ENCODE measurements around the gene BTBD6.

Gene BTBD6

DNA sequence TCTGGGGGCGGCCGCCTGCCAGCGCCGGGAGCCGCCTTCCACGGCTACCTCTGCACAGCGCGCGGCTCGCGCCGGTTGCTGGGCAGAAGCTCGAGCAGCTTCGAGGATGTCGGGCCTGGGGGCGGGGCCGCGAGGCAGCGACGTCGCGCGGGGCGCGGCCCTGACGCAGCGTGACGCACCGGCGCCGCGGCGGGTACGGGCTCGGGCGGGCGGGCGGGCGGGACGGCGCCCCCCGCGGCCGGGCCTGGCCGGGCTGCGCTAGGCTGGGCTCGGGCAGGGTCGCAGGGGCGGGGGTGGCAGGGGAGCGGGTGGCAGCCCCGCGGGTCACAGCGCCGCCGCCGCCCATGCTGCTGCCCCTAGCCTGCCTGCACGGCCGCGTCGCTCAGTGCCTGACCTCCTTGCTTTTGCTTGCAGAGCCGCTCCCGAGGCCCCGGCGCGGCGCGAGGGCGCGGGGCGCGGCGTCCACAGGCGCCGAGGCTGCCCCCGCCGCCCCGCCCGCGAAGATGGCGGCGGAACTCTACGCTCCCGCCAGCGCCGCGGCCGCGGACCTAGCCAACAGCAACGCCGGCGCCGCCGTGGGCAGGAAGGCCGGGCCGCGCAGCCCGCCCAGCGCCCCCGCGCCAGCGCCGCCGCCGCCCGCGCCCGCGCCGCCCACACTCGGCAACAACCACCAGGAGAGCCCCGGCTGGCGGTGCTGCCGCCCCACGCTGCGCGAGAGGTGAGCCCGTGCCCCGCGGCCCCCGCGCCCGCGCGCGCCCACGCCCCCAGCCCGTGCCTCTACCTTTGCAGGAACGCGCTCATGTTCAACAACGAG, at the start of gene BTBD6:
BTBD6 (plus strand) TSS at position 166 of the 814 bp plus-strand sequence; CDS start at position 345, 179 bp downstream.
- peak; percentile 93 for DNase-seq

DNA sequence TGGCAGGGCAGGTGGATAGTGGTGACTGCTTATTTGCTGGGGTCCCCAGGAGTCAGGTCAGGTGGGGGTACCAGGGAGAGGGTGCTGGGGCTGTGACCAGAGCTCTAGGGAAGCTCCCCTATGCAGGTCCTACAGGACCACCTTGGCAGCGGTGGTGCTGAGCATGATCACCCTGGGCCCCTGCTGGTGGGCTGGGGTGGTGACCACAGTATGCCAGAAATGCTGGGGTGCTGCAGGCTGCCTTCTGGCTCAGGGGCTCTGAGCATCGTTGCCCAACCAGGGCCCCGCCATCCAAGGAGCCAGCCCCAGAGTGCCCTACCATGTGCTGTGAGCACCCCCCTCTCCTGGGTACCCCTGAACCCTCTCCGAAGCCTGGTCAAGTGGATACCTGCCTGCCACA, 49.7 kb upstream of the BTBD6 start:
- DNase-seq = no peak

DNA sequence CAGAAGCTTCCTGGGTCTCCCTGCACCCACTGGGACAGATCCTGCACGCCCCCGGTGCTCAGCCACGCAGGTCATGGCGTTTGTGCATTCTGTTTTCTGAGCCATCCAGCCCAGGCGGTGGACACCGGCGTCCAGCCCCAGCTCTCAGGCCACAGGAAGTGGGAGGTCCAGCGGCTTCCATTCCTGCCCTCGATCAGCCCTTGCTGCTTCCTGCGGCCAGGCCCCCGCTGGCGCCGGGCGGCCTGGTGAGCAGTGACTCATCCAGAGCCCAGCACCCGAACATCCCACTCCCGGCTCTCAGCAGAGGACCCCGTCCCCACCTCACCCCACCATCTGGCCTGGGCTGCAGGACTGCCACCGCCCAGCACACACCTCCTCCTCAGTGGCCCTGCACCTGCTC, 49.2 kb upstream of the BTBD6 start:
- no peak for DNase-seq

DNA sequence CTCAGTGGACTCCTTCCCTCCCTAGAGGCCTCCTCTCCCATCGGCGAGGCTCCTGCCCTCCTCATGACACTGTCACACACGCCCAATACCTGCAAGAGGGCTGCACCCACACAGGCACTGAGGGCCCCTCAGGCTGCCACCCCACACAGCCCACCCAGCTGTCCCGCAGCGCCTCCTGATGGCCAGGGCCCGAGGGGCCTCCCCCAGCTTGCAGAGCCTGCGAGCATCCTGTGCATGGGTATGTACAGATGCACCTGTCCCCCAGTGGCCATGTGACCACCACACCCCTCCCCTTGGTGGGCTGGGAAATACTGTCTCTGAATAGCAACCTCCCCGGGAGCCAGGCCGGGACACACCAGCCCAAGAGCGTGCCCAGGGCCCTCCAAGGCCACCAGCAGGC, 48.3 kb upstream of the BTBD6 start:
- no peak for DNase-seq

DNA sequence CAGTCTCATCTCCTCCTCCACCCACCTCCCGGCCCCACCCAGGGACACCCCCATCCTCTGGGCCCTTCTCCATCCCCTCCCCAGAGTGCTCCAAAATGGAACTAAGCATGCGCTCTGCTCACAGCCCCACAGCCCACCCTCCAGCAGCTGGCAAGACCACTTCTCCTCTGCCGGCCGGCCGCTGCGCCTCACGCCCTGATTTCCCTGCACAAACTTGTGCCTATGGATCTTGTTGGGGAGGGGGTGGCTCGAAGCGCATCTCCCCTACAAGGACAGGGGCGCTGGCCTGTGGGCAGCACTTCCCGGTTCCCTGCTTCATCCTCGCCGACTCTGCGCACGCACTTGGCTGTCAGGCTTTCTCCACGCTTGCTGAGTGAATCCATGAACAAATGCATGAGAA, 47.7 kb upstream of the BTBD6 start:
- no peak for DNase-seq

DNA sequence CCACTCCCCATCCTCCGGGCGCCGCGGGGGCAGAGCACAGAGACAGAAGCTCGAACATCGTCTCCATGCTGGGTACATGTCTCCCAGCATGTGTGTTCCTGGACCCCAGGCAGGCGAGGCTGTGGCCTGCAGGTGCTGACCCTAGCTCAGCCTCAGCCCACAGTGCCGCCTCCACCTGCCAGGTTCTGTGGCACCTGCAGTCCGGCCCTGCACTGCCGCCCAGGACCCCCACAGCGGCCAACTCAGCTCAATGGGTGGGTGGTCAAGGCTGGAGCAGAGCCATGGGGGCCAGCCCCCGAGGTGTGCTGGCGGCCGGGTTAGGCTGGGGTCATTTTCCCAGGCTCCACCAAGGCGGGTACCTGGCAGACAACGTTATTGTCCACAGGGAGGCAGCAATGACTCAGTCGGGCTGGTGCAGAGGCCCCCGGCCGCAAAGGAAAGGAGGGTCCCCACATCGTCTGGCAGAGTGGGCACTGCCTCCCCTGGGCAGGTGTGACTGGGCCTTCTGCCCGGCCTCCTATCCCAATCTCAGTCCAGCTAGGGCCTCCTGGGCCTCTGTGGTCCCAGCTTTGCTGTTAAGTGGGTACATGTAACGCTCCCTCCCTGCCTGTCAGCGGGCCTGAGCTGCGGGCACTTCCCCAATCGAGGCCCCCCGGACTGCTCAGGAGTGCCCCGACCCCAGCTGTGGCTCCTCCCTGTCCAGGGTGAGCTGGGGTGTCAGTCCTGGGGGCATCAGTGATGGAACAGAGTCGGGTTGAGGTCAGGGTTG, 47.0 kb upstream of the BTBD6 start:
- no peak for DNase-seq

DNA sequence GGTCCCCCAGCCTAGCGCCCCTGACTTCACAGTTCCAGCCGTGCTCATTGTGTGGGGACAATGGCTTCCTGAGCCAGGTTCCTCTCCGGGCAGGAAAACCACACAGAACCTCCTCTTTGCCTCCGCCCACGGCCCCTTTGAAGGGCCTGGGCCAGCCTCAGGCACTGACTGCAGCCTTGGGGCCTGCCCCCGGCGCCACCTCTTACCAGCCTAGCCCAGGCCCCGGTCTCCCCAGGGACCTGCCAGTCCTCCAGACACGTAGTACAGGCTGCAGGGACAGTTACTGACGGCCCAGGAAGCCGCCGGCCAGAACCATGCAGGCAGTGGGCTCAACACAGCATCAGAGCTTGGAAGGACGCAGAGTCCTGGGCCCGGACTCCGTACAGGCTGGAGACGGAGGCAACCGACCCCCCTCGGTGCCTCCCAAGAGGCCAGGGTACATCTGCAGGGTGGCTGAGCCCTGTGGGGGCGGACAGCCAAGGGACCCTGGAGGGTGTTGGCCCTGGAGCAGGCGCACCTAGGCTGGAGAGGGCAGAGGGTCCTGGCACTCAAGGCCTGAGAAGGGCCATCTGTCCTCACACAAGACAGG, 46.3 kb upstream of the BTBD6 start:
- no peak for DNase-seq

DNA sequence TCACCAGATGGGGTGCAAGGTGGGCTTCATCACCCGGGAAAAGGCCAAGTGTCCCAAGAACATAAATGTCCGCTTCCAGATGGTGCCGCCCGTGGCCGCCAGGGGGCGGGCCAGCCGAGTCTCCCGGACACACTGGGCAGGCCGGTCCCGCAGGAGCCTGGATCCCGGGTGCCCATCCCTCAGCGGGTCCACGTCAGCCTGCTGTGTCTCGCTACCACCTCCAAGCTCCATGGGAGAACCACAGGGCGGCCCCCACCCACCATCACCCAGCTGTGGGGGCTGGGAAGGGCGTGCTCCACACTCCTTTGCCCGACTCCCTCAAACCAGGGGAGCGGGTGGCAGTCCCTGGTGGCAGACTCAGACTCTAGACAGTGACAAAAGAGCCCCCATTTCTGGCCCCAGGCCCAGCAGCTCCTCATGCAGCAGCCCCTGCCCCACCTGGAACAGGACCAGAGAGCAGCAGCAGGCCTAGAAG, 45.2 kb upstream of the BTBD6 start:
- DNase-seq = peak; percentile 73

DNA sequence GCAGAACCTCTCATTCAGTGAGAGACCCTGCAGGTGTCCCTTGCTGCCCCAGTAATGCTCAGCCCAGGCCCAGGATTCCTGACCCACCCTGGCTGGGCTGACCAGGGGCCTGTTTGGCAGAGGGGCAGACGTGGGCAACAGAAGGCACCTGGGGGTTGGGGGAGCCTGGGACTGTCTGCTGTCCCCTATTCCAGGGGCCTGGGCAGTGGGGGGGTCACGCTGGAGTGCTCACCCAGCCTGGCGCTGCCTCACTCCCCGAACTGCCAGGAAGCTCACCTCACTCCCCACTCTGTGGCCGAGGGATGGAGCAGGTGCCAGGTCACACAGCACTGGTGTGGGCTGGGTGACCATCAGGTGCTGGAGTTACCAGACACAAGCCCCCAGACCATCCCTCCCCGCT, 44.6 kb upstream of the BTBD6 start:
- DNase-seq = no peak

DNA sequence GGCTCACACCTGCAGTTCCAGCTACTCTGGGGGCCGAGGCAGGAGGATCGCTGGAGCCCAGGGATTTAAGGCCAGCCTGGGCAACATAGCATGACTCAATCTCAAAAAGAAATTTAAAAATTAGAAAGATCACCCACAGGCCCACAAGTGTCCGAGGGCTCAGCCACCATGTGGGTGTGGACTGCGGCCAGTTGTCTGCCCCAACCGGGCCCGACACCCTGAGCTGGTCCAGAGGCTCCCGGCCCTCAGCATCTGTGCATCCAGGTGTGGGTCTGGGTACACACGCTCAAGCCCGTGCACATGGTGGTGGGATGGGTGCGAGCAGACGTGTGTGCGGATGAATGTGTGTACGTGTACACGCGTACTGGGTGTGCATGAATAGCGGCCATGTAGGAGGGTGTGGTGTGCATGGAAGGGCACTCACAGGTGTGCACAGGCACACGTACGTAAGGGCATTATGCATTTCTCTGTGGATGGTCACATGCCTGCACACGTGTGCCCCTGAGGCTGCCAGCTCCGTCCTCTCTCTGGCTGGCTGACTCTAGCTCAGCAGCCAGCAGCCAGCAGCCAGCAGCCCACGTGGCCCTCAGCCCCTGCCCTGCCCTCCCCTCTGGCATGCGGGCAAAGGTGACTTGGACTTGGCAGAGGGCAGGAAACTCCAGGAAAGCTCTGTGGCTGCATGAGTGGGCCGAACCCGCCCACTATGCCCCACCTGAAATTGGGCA, 44.0 kb upstream of the BTBD6 start:
- DNase-seq = no peak

DNA sequence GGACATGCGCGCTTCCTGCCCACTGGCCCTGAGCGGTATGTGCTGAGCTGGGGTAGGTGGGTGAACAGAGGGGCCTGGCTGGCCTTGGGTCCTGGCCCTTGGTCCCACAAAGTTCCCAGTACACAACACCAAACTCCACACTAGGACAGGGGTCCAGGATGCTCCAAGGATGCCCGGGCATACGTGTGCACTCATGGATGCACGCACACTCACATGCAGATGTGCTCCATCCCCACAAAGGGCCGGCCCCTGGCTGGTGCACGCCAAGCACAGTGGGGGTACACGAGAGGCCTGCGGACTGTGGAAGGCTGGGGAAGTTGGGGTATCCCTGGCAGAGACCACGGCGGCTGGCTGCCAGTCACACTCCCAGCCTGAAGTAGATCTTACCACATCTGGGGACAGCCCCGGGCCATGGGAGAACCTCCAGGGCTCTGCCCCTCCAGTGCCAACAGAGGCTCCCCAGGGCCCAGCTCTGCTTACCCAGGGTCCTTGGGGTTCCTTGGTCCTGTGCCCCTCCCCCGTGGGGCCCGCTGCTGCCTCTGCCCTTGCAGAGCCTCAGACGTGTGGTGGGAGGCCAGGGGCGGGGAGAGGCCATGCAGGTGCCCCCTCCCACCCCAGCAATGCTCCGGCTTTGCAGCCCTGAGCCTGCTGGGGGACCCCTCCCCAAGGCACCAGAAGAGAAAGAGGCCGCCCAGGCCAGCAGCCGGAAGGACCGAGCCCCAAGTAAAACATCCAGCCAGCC, 43.2 kb upstream of the BTBD6 start:
- DNase-seq = no peak

DNA sequence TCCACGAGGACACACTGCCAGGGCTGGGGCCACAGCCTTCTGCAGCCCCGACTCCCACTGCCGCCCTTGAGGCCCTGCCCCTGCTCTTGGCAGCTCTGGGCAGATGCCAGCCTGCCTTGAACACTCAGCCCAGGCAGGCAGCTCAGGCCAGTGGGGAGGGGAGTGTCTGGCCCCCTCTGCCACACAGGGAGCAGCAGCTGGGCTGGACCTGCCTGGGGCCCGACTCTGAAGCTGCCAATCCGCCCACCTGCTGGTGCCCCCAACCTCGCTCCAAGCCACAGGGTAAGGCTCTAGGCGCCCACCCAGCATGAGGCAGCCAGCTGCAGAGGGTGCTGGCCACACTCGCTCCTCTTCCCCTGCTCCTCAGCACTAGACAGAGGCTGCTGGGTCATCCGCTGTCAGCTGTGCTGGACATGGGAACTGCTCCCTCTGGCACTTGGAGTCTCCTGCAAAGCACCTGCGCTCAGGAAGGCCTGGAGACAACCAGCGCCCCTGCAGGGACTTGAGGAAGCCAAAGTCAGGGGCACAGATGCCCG, 42.6 kb upstream of the BTBD6 start:
- DNase-seq = no peak

DNA sequence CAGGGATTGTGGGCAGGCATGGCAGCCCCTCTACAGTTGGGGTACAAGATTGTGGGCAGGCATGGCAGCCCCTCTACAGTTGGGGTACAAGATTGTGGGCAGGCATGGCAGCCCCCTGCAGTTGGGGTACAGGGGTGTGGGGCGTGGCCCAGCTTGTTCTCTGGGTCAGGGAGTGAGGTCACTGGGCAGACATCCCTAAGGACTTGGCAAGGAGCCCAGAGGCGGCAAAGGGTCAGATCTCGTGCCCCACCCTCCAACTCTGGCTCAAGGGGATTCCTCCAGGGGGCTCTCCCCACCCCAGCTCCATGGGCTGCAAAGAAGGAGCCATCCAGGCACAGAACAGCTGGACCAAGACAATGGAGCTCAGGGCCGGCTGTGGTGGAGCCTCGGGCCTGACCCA, 41.5 kb upstream of the BTBD6 start:
- DNase-seq = no peak

DNA sequence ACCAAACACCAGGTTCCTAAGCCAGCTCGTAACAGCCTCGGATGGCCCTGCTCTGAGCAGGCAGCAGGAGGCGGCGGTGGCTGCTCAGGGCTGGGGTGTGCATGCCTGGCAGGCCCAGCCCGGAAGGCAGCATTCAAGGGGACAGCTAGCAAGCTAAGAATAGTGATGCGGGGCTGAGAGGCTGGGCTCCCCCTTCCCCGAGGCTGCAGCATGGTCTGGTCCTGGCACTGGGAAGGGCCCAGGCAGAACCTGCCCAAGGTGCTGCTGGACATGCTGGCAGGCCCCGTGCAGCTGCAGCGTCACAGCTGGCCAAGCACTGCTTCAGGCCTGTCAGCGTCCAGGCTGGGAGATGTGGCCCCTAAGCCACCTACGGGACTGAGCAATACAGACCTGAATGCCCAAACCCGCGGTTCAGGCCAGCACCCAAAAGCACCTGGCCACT, 40.9 kb upstream of the BTBD6 start:
- no peak for DNase-seq

DNA sequence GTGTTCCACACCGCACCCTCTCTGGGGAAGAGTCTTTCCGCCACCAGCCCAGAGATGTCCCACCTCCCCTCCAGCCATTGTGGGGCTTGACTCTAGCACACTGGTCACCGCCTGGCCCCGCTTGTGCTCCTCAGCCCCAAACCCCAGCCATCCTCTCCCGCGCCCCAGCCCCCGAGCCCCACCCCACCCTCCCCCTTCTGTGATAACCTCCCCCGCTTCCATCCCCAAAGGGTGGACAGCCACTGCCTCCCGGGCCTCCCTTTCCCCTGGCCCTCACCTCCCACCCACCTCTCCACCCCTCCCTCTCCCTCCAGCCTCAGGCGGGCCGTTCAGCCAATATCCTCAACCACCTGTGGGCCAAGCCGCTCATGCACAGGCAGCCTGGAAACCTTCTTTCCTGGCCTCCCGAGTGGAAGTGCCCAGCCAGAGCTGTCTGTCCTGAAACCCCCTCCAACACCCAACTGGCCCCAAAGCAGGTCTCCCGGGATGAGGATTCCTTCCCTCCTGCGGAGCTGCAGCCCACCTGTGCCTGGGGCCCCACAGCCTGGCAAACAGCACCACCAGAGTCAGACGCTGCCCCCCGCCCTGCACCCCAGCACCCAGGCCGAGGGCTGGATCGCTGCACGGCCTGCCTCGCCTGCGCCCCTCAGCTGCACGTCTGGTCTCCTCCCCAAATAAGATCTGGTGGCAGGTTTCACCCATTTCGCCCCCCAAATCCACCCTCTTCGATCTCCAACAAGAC, 40.2 kb upstream of the BTBD6 start:
- no peak for DNase-seq

DNA sequence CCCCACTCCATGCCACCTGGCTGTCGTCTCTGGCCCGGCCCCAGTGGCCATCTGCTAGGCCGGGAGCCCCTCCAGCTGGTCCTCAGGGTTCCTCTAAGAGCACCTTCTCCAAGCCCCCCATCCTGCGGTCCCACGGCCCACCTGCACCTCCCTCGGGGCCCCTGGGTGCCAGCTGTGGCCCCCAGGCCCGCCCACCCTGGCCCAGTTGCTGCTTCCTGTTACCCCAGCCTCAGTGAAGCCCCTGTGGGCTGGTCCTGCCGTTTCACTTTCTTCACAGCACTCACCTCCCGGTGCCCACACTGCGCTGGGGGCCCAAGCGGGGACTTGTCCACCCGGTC, 39.6 kb upstream of the BTBD6 start:
- no peak for DNase-seq

DNA sequence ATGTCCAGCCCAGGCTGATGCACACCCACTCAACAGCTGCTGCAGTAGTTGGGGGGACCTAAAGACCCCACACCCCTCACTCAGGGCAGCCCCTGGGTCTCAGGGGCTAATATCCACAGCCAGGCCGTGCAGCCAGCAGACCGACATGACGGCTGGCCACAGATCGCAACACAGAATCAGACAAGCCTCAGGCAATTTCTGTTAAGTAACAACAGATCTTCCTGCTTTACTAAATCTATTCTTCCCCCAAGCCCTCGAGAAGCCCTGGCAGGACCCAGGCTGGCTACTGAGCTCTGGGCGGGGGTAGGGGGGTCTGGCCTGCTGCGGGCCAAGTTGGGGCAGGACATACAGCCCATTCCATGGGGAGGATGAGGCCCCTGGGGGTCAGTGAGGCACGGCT, 39.2 kb upstream of the BTBD6 start:
- no peak for DNase-seq

DNA sequence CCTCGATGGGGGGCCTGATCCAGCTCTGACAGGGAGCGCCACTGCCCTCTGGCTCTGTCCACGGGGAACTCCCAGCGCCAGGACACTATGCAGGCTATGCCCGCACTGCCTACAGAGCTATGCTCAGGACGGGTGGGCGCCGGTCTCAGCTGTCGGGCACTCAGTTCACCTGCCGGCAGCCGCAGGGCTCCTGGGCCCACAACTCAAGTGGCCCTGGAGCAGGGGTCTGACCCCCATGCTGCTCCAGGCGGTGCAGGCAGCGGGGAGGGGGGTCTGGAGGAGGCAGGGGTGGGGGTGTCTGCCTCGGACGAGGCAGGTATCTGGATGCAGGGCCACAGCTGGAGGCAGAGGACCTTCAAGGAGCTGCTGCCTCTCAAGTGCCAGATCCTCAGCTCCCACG, 38.7 kb upstream of the BTBD6 start:
- DNase-seq = no peak

DNA sequence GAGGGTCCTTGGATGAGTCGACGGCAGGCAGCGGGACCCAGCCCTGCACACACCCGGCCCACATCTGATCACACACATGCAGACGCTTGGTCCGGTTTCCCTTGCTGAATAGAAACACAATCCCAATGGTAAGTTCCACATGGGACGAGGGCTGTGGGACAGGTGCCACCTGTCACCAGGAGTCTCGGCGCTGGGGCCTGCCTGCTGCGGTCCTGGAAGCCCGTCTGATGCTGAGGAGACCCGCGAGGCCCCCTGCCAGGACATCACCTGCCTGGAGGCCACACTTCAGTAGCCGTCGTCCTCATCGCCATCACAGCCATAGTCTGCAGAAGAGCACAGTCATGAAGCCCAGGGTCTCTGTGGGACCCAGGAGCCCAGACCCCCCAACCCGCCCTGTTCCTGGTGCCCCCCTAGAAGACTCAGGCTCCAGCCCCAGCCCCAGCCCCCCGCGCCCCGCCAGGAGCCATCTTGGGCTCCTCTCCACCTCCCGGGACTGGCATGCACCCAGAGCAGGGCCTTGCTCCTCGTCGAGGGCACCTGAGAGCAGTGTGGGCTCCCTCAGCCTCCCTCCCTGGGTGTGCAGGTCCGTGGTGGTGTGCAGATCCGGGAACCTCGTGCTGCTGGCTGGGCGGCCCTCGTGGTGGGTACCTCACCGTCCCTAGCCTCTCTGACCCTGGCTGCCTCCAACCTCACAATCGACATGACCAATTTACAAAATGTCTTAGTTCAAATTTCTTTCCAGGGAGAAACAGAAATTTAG, 37.9 kb upstream of the BTBD6 start:
- no peak for DNase-seq

DNA sequence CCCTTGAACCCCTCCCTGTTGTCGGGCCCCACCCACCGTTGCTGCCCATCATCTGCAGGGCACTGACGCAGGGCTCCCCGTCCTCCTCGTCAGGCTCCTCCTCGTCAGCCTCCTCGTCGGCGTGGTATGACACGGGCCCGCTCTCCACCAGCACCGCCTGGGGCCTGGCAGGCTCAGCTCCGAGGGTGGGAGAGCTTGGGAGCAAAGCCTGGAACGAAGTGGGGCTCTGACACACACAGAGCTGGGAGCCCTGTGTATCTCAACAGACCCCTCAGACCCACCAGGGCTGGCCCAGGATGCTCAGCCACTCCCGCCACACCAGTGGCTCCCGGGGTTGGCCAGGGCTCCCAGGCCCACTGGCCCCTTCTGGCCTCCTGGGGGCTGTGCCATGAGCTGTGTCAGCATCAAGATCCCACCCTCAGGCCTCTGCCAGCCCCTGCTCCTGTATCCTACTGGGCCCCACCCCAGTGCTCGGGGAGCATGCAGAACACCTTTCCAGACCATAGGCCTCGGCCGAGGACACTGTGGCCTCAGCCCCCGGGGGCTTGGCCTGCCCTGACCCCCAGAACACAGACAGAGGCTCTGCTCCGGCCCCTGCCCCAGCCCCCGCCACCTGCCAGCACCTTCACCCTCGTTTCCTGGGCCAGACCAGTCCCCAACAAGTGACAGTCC, 37.1 kb upstream of the BTBD6 start:
- DNase-seq = no peak

Measured in activated T-cell treated with anti-CD3 and anti-CD28 coated beads, Interleukin-2, amount 50 U/mL, for 1 hour (primary cell).